Mammary epithelial cell (primary cell): ENCODE results near the gene EHF.

Experiments used
- CTCF ChIP-seq, 2 donors: IDR thresholded peaks in 1 of 2; conservative IDR thresholded peaks in 1 of 2; 2 replicates each; pipeline ENCODE4 v1.5.1; 2011 to 2012; ENCODE audit warnings: inconsistent platforms in 2 of 2, low read length in 2 of 2, mild to moderate bottlenecking in 2 of 2, control low read depth in 1 of 2, low read depth in 1 of 2; ENCODE audit not compliant: insufficient read depth in 1 of 2; ENCODE audit errors: extremely low read depth in 1 of 2
- EZH2 ChIP-seq: IDR thresholded peaks from 2 replicates; pipeline ENCODE4 v1.6.1; 2012; ENCODE audit warnings: low read length, inconsistent platforms, borderline replicate concordance

GRCh38 chr11:34600339-34601084, 20.4 kb upstream of the EHF start:
- TF ChIP-seq CTCF (conservative IDR thresholded peaks at IDR 0.05 in 1 of 2, IDR thresholded peaks at IDR 0.05 in 1 of 2; ENCODE audit: extremely low read depth in 1 of 2, insufficient read depth in 1 of 2, low read depth in 1 of 2, low read length in 2 of 2) (no peak), EZH2 (no peak)
